ENCODE results near the gene SELENOM.

The SELENOM gene

GRCh38 chr22:31107894-31108218 lies 488 bp upstream of the SELENOM start:
- H3K79me2 ChIP-seq (ENCODE audit: low read length) = no peaks in the 10 kb centered on the region
- no peak overlapping the region for H3K27ac ChIP-seq (ENCODE audit: low read length)
- TF ChIP-seq EZH2phosphoT487 (IDR thresholded peaks at IDR 0.05; ENCODE audit: low read length) (no peak), CTCF (IDR thresholded peaks at IDR 0.05; ENCODE audit: low read length) (no peak), EZH2 (optimal IDR thresholded peaks at IDR 0.05; ENCODE audit: low read depth, low read length) (no peak)
- no peaks in the 10 kb centered on the region for H3K4me1 ChIP-seq (ENCODE audit: low read length)
- H3K9me3 ChIP-seq (replicated peaks; ENCODE audit: insufficient read depth, low read length) = no peaks in the 10 kb centered on the region
- peak overlapping the region; percentile 76 for H3K4me2 ChIP-seq (ENCODE audit: low read depth, low read length)
- peak overlapping the region; percentile 8; the same call in 1 of the 2 replicates for H3K9ac ChIP-seq (ENCODE audit: low read length)
- DNase-seq = no peak
- H3K4me3 ChIP-seq (ENCODE audit: low read length) = peak overlapping the region; percentile 64
- no peaks in the 10 kb centered on the region for H3K27me3 ChIP-seq (replicated peaks; ENCODE audit: insufficient read depth, low read length)
- no peaks in the 10 kb centered on the region for H3K36me3 ChIP-seq (replicated peaks; ENCODE audit: insufficient read depth, low read length)
- no peaks in the 10 kb centered on the region for H4K20me1 ChIP-seq (ENCODE audit: insufficient read depth, low read length)
- peak overlapping the region; percentile 81 for H2AFZ ChIP-seq (ENCODE audit: low read length)
- H3K9me2 ChIP-seq (replicated peaks; ENCODE audit: insufficient read depth, low read length) = no peaks in the 10 kb centered on the region
- H3F3A ChIP-seq (ENCODE audit: insufficient read depth, low read length) = no peaks in the 10 kb centered on the region

- Histone ChIP-seq H3F3A (ENCODE audit: insufficient read depth, low read length) (no peaks in the 10 kb centered on the region), H2AFZ (ENCODE audit: low read length) (peak overlapping the region; percentile 98), H3K36me3 (replicated peaks; ENCODE audit: insufficient read depth, low read length) (no peaks in the 10 kb centered on the region), H3K4me2 (ENCODE audit: low read depth, low read length) (peak overlapping the region; percentile 82), H3K9ac (ENCODE audit: low read length) (peak overlapping the region; percentile 60; the same call in 1 of the 2 replicates), H3K79me2 (ENCODE audit: low read length) (no peaks in the 10 kb centered on the region), H3K9me3 (replicated peaks; ENCODE audit: insufficient read depth, low read length) (no peaks in the 10 kb centered on the region), H3K4me1 (ENCODE audit: low read length) (no peaks in the 10 kb centered on the region), H4K20me1 (ENCODE audit: insufficient read depth, low read length) (no peaks in the 10 kb centered on the region), H3K4me3 (ENCODE audit: low read length) (peak overlapping the region; percentile 67), H3K27ac (ENCODE audit: low read length) (no peak overlapping the region), H3K9me2 (replicated peaks; ENCODE audit: insufficient read depth, low read length) (no peaks in the 10 kb centered on the region), H3K27me3 (replicated peaks; ENCODE audit: insufficient read depth, low read length) (no peaks in the 10 kb centered on the region)
- TF ChIP-seq EZH2 (optimal IDR thresholded peaks at IDR 0.05; ENCODE audit: low read depth, low read length) = no peak
- no peak for TF ChIP-seq EZH2phosphoT487 (IDR thresholded peaks at IDR 0.05; ENCODE audit: low read length)
- no peak for TF ChIP-seq CTCF (IDR thresholded peaks at IDR 0.05; ENCODE audit: low read length)
- no peak for DNase-seq
These were observed 614 bp downstream of the SELENOM start for GRCh38 chr22:31106731-31107177.

GRCh38 chr22:31106001-31106571 lies 1.3 kb downstream of the SELENOM start:
- H3K27me3 ChIP-seq (replicated peaks; ENCODE audit: insufficient read depth, low read length) = no peaks in the 10 kb centered on the region
- H3K36me3 ChIP-seq (replicated peaks; ENCODE audit: insufficient read depth, low read length) = no peaks in the 10 kb centered on the region
- H3K79me2 ChIP-seq (ENCODE audit: low read length) = no peaks in the 10 kb centered on the region
- TF ChIP-seq EZH2 (optimal IDR thresholded peaks at IDR 0.05; ENCODE audit: low read depth, low read length) (no peak), EZH2phosphoT487 (IDR thresholded peaks at IDR 0.05; ENCODE audit: low read length) (no peak), CTCF (IDR thresholded peaks at IDR 0.05; ENCODE audit: low read length) (no peak)
- no peaks in the 10 kb centered on the region for H3K9me2 ChIP-seq (replicated peaks; ENCODE audit: insufficient read depth, low read length)
- no peak overlapping the region for H2AFZ ChIP-seq (ENCODE audit: low read length)
- H3K27ac ChIP-seq (ENCODE audit: low read length) = no peak overlapping the region
- H3K9me3 ChIP-seq (replicated peaks; ENCODE audit: insufficient read depth, low read length) = no peaks in the 10 kb centered on the region
- no peaks in the 10 kb centered on the region for H3K4me1 ChIP-seq (ENCODE audit: low read length)
- H3K9ac ChIP-seq (ENCODE audit: low read length) = no peak overlapping the region
- H4K20me1 ChIP-seq (ENCODE audit: insufficient read depth, low read length) = no peaks in the 10 kb centered on the region
- H3F3A ChIP-seq (ENCODE audit: insufficient read depth, low read length) = no peaks in the 10 kb centered on the region
- H3K4me2 ChIP-seq (ENCODE audit: low read depth, low read length) = no peak overlapping the region
- no peak overlapping the region for H3K4me3 ChIP-seq (ENCODE audit: low read length)
- no peak for DNase-seq
